GM18499 (cell line): ENCODE measurements around the gene NDUFAF8.

Experiments
- ATAC-seq: cut with Tn5 transposase; IDR thresholded peaks from one replicate; pipeline ENCODE4 v1.9.1; 2021; ENCODE audit warnings: moderate number of reproducible peaks; ENCODE audit not compliant: insufficient read depth, unreplicated experiment

NDUFAF8 gene

DNA sequence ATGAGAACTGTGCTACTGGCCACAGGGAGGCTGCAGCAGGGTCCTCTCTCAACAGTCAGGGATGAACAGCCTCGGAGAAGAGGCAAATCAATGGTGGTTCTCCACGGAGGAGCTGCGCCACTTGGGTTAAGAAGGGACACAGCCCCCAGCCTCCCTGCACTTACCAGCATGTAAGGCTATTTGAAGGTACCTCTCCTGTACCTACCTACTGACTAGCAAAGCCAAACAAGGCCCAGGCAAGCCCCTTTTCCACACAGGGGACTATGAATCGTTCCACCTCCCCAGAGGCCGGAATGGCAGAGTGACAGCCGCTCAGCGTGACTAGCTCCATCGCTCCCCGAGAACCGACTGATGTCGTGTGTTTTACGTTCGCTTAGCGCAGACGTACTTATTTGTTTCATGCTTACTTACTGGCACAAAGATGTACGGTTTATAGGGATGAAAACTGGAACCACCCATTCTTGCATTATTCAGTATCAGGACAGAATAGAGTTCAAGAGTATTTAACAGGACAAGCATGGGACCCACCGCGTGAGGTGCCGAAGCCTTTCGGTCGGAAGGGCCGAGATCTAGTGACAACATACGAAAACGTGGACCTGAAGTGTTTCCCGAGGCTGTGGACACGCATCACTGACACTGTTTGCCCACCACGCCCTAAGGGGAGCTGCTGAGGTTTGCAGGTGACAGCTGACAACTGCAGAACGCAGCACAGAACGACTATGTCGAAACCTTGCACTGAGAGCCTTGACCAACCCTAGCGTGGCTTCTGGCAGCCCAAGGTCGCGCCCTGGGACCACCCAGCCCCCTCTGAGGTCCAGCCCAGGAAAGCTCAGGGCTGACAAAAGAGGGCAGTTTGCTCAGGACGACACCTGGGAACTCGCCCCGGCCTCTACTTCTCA is 1.3 kb upstream of the NDUFAF8 start:
- no peak for ATAC-seq

DNA sequence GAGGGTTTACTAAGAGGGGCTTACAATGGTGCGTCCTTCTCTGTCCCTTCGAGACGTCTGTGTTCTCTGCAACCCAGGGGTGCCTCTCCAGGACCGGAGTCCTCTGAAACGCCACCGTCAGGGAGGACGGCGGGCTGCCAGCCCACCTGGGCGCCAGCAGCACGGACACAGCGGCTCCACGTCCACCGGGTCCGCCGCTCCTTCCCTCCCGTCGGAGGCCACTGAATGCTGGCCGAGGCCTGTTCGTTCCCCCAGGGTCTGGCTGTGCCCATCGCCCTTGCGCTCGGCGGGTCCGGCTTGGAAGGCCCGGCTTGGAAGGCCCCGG is 666 bp upstream of the NDUFAF8 start:
- ATAC-seq: no peak

DNA sequence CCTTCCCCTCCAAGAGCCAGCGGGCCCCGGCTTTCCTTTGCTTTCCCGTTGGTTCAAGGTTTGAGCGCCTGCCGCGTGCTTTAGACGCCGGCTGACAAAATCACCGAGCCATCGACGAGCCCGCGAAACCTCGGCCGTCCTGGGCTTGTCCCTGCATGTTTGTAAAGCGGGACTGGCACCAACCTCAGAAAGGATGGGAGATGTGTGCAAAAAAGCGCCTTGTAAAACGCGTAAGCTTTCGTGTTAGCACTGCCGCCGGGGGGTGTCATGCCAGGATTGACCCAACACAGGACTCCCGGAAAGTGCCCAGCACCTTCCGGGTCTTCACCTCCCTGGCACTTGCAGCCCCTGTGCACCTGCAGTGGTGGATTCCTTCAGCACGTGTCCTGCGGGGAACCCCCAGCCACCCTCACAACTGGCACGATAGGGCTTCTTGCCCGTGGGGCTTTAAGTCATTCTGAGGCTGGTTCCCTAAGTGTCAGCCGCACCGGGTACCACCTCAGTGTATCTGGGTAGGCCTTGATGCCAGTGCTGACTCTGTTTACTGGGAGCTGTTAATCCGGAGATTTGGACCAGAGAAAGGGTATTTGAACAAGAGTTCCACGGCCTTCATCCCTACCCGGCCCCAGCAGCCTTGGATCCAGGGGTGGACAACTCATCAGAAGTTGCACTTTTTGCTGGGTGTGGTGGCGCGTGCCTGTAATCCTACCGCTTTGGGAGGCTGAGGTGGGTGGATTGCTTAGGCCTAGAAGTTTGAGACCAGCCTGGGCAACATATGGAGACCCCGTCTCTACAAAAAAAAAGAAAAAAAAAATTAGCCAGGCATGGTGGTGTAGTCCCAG is 817 bp downstream of the NDUFAF8 start:
- no peak for ATAC-seq

DNA sequence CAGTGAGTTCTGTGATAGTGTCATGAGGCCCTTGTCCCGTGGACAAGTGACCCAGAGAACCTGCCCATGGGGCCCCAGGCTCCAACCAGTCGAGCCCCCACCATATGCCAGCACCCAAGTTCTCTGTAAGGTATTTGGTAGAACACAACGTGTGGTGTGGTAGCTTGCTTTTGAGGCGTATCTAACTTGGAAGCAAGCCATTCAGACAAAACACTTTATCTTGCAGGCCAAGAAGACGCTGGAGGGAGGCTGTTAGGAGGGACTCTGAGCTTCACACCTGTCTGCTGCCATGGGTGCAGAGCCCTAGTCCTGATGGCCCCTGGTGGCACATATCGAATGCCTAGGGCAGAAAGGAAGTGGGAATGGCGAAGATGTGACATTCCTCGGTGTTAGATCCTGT is 1.6 kb downstream of the NDUFAF8 start:
- ATAC-seq: no peak

DNA sequence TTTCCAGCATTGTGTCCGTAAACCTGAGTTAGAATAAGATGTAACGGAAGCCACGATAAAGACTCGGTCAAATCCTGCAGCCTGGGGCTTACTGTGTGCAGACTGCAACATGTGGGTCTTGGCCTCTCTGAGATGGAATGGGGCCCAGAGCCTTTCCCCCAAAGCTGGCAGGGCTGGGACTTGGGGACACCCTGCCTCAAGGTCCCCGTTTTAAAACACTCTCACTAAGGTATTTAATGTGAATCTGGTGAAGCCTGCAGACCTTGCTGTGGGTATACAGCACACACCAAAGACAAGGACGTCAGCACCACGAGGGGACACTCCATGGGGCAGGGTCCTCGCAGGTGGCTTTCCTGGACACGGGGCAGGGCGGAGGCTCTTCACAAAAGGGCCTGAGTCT is 2.1 kb downstream of the NDUFAF8 start:
- ATAC-seq: no peak

DNA sequence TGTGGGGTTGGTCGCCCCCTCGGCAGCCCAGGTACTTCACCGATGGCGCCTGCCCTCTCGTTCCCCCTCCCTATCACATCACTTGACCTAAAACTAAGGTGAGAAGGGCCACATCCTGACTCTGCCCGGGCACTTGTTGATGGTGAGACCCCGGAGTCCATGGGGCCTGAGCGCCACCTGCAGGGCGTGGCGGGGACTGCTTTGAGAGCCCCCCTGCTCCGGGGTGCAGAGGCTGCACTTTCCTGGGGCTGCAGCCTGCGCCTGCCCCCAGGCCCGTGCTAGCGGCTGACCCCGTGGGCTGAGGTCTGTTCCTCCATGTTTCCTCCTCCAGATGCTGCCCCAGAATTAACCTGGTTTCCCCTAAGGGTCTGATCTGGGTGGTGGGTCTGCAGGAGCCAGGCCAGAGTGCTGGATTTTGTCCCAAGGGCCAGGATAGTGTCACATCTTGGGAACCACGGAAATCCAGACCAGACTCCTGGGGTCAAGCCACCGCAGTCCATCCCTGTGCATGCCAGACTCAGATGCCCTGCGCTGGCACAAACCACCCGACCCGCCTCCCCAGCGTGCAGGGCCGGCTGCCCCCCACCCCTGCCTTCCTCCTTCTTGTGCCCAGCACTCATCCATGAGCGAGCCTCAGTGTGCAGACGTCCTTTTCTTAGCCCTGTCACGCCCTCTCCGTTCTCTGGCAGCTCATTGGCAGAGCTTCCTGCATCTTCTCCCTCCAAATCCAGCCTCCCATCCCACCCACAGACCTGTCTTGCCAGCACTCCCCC is 2.7 kb downstream of the NDUFAF8 start:
- ATAC-seq: no peak

DNA sequence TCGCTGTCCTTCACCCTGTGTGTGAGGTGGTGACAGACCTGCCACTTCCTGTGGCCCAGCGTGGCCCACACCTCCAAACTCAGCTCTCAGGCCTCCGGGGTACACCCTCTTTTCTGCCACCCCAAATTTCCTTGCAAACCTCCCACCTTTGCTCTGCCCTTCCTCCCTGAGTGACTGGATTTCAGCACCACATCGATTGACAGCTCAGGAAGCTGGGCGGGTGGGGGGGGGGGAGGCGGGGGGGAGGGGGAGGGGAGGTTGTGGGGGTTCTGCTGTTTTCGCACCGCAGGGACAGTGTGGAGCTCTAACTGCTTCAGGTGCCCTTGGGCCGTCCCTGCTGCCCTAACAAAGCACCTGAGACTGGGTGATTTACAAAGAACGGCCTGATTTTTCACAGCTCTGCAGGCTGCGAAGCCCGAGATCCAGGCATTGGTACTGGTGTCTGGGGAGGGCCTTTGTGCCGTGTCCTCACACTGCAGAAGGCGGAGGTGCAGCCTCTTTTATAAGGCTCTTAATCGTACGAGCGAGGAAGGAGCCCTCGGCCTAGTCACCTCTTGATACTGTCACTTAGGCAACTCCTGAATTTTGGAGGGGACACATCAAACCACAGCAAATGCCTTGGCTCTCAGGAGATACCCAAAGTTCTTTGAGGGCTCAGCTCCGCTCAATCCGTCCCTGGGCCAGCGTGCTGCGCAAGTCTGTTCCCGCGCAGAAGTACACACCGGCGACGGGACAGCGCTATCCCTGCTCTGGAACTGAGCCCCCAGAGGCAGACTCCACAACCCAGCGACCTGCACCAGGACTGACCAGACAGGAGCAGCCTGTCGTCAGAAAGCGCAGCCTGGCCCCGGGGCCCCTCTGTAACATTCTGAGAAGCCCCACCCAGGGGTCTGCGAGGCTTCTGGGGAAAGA is 3.6 kb downstream of the NDUFAF8 start:
- ATAC-seq: no peak

DNA sequence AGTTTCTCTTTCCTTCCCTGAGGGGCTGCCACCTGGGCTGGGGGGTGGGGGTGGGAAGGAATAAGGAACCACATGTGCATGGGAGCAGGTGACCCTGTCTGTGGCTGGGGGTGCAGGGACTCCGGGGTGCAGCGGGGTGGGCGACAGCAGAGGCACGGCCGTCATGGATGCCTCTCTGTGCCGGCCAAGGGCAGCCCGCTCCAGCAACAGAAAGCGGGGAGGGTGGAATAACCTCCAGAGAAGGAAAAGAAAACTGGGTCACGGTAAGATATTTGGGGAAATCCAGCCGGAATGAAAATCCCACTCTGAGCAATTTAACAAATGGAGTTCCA is 4.2 kb downstream of the NDUFAF8 start:
- ATAC-seq: no peak

DNA sequence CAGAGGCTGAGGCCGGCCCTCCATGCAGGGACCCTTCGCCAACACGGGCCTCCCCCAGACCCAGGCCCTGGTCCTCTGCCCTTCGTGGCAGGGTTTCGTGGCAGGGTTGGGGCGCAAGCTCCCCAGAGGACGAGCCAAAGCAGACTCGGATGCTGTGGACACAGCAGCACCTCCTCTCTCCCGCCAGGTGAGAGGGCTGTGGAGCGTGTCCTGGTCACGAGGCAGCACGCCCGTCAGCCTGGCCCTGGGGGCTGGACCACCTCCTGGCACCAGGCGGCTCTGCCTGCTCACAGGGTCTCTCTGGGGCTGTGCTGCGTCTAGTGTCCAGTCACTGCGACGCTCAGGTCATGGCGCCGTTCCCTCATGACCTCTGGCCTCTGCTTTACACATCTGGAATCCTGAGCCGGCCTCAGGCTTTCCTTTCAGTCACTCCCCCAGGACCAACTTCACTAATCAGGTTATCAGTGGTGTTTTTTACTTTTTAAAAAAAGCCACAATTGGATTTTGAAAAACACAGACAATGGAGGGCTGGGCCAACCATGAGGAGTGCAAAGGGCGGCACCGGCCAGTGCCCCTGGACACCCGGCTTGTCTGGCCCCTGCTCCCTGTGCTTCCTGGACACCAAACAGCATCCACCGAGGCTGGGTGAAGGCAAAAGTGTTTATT is 5.4 kb downstream of the NDUFAF8 start:
- no peak for ATAC-seq

DNA sequence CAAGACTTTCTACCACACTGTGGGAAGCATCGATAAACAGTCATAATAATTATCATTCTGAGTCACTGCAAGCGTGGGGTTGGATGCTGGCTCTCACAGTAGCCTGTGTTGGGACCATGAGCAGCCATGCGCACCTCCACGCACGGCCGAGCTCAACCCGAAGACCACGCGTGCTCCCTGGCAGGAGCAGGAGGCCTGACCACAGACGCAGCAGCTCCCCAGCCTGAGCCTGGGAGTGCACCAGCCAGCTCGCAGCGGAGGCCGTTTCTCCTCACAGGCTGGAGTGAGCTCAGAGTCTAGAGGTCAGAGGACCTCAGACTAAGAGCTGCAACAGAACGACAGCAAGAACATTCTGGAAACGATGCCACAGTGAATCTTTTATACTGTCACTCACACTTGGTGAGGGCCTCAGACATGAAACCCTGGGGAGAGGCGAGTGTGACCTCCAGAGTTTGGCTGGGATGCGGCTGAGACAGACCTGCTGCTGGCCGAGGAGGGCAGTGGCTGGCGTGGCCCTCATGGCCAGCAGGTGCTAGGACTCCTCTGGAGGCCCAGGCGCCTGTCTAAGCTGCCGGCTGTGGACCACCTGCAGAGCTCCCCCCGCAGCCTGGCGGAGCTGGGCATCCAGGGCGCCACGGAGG is 6.0 kb downstream of the NDUFAF8 start:
- no peak for ATAC-seq

DNA sequence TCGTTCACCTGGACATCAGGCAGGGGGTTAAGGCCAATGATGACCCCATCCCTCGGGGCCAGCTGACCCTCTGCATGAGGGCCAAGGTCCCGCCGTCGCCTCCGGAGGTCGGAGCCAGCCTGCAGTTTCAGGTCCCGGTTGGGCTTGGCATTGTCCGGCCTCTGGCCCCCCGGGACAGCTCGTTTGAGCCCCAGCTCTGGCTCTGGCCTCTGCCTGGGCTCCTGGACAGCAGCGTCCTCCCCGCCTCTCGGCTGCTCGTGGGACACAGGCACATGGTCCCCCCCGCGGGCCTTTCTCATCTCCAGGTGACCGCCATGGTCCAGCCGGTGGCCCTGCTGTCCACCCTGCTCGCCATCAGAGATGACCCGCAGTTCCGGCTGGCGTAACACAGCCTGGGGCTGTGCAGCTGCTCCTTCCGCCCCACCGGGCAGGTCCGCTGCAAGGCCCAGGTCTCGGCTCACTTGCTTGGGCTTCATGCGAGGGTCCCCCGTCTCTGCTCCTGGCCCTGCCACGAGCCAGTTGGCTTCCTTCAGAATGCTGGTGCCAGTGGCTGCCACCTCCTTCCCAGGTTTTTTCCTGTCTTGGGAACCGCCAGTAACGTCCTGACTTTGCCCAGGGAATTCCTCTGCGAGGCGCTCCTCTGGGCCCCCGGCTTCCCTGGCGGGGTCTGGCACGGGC is 6.7 kb downstream of the NDUFAF8 start:
- ATAC-seq: no peak

DNA sequence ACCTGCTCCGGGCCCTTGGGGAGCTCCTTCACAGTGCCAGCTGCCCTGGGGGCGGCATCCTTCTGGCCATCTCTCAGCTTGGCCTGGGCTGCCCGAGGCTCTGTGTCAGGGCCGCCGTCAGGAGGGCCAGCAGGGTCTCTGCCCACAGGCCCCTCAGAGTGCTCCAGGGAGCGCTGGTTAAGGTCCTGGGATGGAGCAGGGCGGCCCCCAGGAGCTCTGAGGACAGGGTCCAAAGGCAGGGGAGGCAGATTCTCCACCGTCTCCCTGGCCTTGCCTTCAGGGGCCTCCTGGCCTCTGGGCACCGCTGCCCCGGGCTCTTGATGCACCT is 7.2 kb downstream of the NDUFAF8 start:
- ATAC-seq: no peak

DNA sequence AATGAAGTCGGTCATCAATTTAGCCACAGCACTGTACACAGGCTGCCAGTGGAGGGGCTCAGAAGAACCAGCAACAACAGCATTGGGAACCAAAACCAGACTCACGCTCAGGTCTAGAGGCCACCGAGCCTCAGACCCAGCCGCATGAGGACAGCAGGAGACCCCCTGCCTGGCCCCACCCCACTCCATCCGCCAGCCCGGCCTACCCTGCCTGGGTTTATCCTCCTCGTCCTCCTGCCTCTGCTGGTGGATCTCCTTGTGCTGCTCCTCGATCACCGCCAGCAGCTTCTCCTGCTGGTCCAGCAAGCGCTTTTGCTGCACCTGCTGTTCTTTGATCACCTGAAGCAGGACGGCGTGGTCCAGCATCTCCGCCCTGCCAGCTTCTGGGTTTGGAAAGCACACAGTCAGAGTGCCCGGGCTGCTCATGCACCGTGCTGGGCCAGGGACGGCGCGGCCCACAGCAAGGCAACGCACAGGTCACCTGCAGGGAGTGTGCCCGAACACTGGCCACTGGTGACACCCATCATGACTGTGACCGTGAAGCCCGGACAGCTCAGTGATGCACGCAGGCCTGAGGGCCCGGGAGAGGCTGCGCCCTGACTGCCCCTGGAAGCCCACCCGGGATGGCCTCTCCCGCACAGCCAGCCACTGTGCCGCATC is 7.7 kb downstream of the NDUFAF8 start:
- no peak for ATAC-seq

DNA sequence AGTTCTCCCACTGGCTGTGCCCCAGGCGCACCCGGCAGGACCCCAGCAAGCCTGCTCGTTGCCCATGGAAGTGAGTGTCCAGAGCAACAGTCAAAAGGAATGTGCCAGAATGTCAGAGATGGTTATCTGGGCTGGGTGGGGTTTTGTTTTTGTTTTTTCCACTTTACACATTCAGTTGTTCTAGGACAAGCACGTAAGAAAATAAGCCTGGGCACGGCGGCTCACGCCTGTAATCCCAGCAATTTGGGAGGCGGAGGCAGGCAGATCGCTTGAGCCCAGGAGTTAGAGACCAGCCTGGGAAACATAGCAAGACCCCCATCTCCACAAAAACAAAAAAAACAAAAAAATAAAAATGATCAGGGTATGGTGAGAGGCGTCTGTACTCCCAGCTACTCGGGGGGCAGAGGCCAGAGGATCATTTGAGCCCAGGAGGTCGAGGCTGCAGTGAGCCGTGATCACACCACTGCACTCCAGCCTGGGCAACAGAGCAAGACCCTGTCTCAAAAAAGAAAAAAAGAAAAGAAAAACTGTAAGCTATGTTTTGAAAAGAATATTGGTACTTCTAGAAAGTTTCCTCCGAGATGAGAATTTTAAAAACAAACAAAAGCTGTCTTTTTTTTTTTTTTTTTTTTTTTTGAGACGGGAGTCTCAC is 8.3 kb downstream of the NDUFAF8 start:
- no peak for ATAC-seq

DNA sequence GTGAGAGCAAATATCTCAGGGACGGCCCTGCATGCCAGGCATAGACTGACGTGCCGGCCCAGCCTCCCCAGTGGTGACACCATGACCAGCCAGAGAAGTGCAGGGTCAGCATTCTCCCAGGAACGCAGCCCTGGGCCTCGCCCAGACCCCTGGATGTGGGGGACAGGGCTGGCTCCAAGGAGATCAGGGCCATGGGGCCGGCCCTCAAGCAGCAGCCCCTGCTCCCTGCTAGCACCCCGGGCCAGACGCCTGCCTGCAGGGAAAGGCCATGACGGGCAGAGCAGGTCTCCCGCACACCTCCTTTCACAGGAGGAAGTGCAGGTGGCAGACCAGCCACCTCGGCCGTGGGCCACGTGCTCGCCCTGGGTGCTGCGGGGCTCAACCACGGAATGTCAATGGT is 9.5 kb downstream of the NDUFAF8 start:
- no peak for ATAC-seq

DNA sequence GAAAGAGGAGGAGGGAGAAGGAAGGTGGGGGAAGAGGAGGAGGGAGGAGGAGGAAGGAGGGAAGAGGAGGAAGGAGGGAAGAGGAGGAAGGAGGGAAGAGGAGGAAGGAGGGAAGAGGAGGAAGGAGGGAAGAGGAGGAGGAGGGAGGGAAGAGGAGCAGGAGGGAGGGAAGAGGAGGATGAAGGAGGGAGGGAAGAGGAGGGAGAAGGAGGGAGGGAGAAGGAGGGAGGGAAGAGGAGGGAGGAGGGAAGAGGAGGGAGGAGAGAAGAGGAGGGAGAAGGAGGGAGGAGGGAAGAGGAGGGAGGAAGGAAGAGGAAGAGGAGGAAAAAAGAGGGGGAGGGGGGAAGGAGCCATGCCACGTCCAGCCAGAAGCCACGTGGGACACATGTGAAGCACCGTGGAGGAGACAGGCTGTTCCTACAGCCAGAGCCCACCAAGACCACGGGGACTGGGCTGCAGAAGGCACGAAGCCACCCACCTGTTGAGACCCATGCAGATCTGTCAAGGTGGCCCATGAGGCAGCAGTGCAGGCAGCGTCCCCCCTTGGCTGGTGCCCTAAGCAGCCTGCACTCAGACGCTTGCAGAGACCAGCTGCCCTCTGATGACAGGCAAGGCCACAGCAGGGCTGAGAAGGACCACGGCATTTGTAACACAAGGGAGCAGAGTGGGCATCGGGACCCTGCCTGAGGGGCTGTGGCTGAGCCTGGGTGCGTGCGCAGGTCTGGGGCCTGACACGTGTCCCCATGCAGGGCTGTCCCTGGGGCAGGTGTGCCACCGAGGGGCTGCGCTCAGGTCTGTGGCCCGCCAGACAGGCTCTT is 10.3 kb downstream of the NDUFAF8 start:
- ATAC-seq: no peak
